GM10248 (cell line): ENCODE data around the gene SLC2A4.
A peak's percentile ranks its signal among the peaks of the same experiment; 100 is the strongest.

ENCODE experiments used
- CTCF ChIA-PET: fragments of 300-600 bp; sonication (Branson Sonifier 250); formaldehyde crosslinking; extraction: SDS; loops from one replicate; lab custom pipeline; 2021; ENCODE audit warnings: antibody characterized with exemption; lab: Yijun Ruan, JAX
- POLR2A ChIA-PET: fragments of 350-650 bp; sonication (Branson Sonifier 250); formaldehyde crosslinking; extraction: SDS; loops from one replicate; lab custom pipeline; 2020; ENCODE audit warnings: antibody characterized with exemption; lab: Yijun Ruan, JAX
- DNase-seq: peaks from one replicate; pipeline ENCODE4 v3.0.0; 2012; ENCODE audit errors: extremely low spot score
- TF ChIP-seq, protein P1 (sequence below): IDR thresholded peaks from 2 replicates; pipeline ENCODE4 v1.5.1; 2012; ENCODE audit warnings: mild to moderate bottlenecking, low read depth; ENCODE audit errors: extremely low read depth, missing control alignments, control extremely low read depth

The SLC2A4 gene

GRCh38 chr17:7281074-7281952, at the start of gene SLC2A4:
Gene SLC2A4, plus strand, starts transcription at chr17:7281718. Its CDS starts 217 bp downstream, at chr17:7281935.
- TF ChIP-seq, protein P1, sequence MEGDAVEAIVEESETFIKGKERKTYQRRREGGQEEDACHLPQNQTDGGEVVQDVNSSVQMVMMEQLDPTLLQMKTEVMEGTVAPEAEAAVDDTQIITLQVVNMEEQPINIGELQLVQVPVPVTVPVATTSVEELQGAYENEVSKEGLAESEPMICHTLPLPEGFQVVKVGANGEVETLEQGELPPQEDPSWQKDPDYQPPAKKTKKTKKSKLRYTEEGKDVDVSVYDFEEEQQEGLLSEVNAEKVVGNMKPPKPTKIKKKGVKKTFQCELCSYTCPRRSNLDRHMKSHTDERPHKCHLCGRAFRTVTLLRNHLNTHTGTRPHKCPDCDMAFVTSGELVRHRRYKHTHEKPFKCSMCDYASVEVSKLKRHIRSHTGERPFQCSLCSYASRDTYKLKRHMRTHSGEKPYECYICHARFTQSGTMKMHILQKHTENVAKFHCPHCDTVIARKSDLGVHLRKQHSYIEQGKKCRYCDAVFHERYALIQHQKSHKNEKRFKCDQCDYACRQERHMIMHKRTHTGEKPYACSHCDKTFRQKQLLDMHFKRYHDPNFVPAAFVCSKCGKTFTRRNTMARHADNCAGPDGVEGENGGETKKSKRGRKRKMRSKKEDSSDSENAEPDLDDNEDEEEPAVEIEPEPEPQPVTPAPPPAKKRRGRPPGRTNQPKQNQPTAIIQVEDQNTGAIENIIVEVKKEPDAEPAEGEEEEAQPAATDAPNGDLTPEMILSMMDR = no peak
- POLR2A ChIA-PET = interaction anchor here (1.6 kb wide), 1 partner anchor 204 kb away, joined by 3 read pairs; no protein-coding TSS in a partner anchor
- CTCF ChIA-PET = interaction anchor here (0.6 to 8.4 kb wide), 18 partner anchors 9 to 406 kb away, joined by 3 to 80 read pairs (median 4); partner anchors contain the start of genes TP53 and WRAP53
- DNase-seq = peak; percentile 97

GRCh38 chr17:7232114-7232513, 49.4 kb upstream of the SLC2A4 start:
- DNase-seq = no peak
- CTCF ChIA-PET = interaction anchor here (0.9 to 1.6 kb wide), 2 partner anchors 10 to 11 kb away, joined by 3 to 4 read pairs; no protein-coding TSS in a partner anchor
- POLR2A ChIA-PET = interaction anchor here (0.6 kb wide), 2 partner anchors 11 to 220 kb away, joined by 5 read pairs; no protein-coding TSS in a partner anchor
- TF ChIP-seq, protein P1 = no peak

- TF ChIP-seq, protein P1 = no peak
- ChIA-PET POLR2A (interaction anchor here (1.0 kb wide), 1 partner anchor 9 kb away, joined by 3 read pairs; the partner anchor contains the start of gene GABARAP), CTCF (interaction anchor here (4.4 kb wide), 1 partner anchor 13 kb away, joined by 26 read pairs; the partner anchor contains the start of genes ACADVL and DLG4)
- no peak for DNase-seq
These were observed 47.8 kb upstream of the SLC2A4 start for GRCh38 chr17:7233701-7234082.

DNA sequence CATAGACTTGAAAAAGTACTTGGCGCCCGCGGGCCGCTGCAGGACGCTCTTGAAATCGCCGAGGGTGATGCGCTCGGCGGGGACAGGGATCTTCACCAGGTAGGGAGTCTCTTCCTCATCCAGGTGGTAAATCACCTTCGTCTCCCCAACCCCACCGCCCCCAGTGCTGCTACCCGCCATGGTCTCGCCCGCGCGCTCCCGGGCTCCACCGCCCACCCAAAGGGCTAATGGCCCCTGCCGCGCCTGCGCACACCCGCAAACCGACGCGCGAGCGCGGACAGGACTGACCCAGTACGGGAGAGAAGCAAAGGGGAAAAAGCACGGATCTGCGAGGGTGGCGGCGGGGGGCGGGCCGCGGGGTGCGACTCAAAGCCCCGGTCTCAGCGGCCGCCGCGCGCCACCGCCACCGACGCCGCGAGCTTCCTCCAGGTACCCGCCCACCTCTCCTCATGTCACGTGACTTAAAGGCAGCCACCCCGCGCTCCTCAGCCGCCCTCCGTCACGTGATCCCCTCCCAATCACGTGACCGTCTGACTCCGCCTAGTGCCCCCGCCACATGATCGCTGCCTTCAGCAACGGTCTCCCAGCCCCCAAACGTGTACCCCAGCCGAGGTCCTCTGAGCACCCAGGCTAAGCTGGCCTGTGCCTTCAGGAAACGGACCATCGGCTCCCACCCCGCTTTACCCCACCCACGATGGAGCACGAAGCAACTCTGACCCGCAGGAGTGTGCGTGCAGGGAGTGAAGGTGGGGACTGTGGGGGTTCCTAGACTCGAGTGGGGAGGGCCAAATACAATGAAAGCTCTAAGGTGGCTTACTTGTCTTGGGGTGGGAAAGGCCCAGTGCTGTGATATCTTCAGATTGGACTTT, 47.2 kb upstream of the SLC2A4 start, which contains the start of gene DVL2:
Gene DVL2 (minus strand): TSS at position 435 of the 869 bp plus-strand sequence. CDS start 255 bp downstream, at position 180.
- ChIA-PET POLR2A (interaction anchor here (1.0 kb wide), 2 partner anchors 8 to 25 kb away, joined by 3 read pairs; partner anchors contain the start of gene GABARAP), CTCF (interaction anchor here (4.4 kb wide), 1 partner anchor 13 kb away, joined by 26 read pairs; the partner anchor contains the start of genes ACADVL and DLG4)
- TF ChIP-seq, protein P1 = no peak
- DNase-seq = peak; percentile 96

- POLR2A ChIA-PET = interaction anchor here (1.2 to 2.7 kb wide), 2 partner anchors 11 to 17 kb away, joined by 3 to 6 read pairs; partner anchors contain the start of genes ACADVL and DLG4
- TF ChIP-seq, protein P1 = no peak
- CTCF ChIA-PET = interaction anchor here (1.4 to 4.4 kb wide), 3 partner anchors 15 to 60 kb away, joined by 3 to 26 read pairs (median 3); partner anchors contain the start of genes ACADVL, DLG4 and SLC2A4
- DNase-seq = no peak
These were observed 45.5 kb upstream of the SLC2A4 start for GRCh38 chr17:7235693-7236665.
